ENCODE measurements around the gene CA11. TPM values are rescaled to one million over a fixed set of nuclear protein-coding genes. Genes with fewer than 3 reads are reported as not detected.

Gene CA11
- total RNA-seq, 1 experiment from 2014 or later = 11.8 TPM

GRCh38 chr19:48609571-48610108 is 36.3 kb downstream of the CA11 start:
- Histone ChIP-seq H3K4me1 (no peaks in the 10 kb centered on the region), H3K36me3 (peaks cover 7% of the 10 kb centered on the region; the same call in 1 of the 2 replicates), H3K27me3 (no peaks in the 10 kb centered on the region), H3K27ac (no peak overlapping the region), H3K4me3 (no peak overlapping the region), H3K9me3 (replicated peaks) (no peaks in the 10 kb centered on the region)
- no peak for DNase-seq

- Histone ChIP-seq H3K4me1 (no peaks in the 10 kb centered on the region), H3K36me3 (0 out of 2 replicates have a peak, but pooled peaks cover 2% of the 10 kb centered on the region), H3K9me3 (replicated peaks) (no peaks in the 10 kb centered on the region), H3K4me3 (no peak overlapping the region), H3K27me3 (no peaks in the 10 kb centered on the region), H3K27ac (no peak overlapping the region)
- peak in 1 of 2 experiments; percentile 55 for DNase-seq
Observed at GRCh38 chr19:48608798-48609263, 37.2 kb downstream of the CA11 start.

GRCh38 chr19:48607359-48607755 is 38.6 kb downstream of the CA11 start:
- H3K27me3 ChIP-seq = no peaks in the 10 kb centered on the region

GRCh38 chr19:48606463-48607358 is 39.3 kb downstream of the CA11 start, which contains the start of gene SPACA4:
Gene SPACA4, plus strand, starts transcription at chr19:48606742. Its CDS starts 237 bp downstream, at chr19:48606979.
- no peaks in the 10 kb centered on the region for H3K4me1 ChIP-seq
- H3K4me3 ChIP-seq = no peak within 1 kb of the TSS
- H3K36me3 ChIP-seq = no peaks in the 10 kb centered on the region
- H3K9me3 ChIP-seq (replicated peaks) = no peaks in the 10 kb centered on the region
- no peaks in the 10 kb centered on the region for H3K27me3 ChIP-seq
- no peak within 1 kb of the TSS for H3K27ac ChIP-seq
- DNase-seq = no peak

More at GRCh38 chr19:48607359-48607755, 38.6 kb downstream of the CA11 start:
- Histone ChIP-seq H3K4me3 (no peak overlapping the region), H3K27ac (no peak overlapping the region), H3K9me3 (replicated peaks) (no peaks in the 10 kb centered on the region), H3K36me3 (no peaks in the 10 kb centered on the region), H3K4me1 (no peaks in the 10 kb centered on the region)
- DNase-seq = no peak

- Histone ChIP-seq H3K27ac (no peak overlapping the region), H3K4me3 (no peak overlapping the region), H3K4me1 (no peaks in the 10 kb centered on the region), H3K9me3 (replicated peaks) (no peaks in the 10 kb centered on the region), H3K27me3 (peaks cover 4% of the 10 kb centered on the region; the same call in 1 of the 2 replicates), H3K36me3 (no peaks in the 10 kb centered on the region)
- no peak for DNase-seq
Observed at GRCh38 chr19:48603850-48604249, 42.1 kb downstream of the CA11 start.

GRCh38 chr19:48603449-48603848 is 42.5 kb downstream of the CA11 start:
- H3K4me3 ChIP-seq = no peak overlapping the region
- H3K9me3 ChIP-seq (replicated peaks) = no peaks in the 10 kb centered on the region
- no peaks in the 10 kb centered on the region for H3K36me3 ChIP-seq

GRCh38 chr19:48603001-48603400 is 43.0 kb downstream of the CA11 start:
- Histone ChIP-seq H3K27me3 (peaks cover 8% of the 10 kb centered on the region; the same call in 1 of the 2 replicates), H3K27ac (no peak overlapping the region), H3K4me3 (no peak overlapping the region), H3K4me1 (no peaks in the 10 kb centered on the region), H3K36me3 (no peaks in the 10 kb centered on the region), H3K9me3 (replicated peaks) (no peaks in the 10 kb centered on the region)
- DNase-seq = no peak

More at GRCh38 chr19:48603449-48603848, 42.5 kb downstream of the CA11 start:
- no peak overlapping the region for H3K27ac ChIP-seq
- H3K27me3 ChIP-seq = peaks cover 8% of the 10 kb centered on the region; the same call in 1 of the 2 replicates
- DNase-seq = no peak
- H3K4me1 ChIP-seq = no peaks in the 10 kb centered on the region

- Histone ChIP-seq H3K4me3 (no peak overlapping the region), H3K4me1 (no peaks in the 10 kb centered on the region)
Observed at GRCh38 chr19:48600679-48601417, 45.1 kb downstream of the CA11 start.

GRCh38 chr19:48598996-48599700 is 46.8 kb downstream of the CA11 start:
- Histone ChIP-seq H3K36me3 (no peaks in the 10 kb centered on the region), H3K27me3 (peaks cover 8% of the 10 kb centered on the region; the same call in 1 of the 2 replicates), H3K4me3 (no peak overlapping the region), H3K9me3 (replicated peaks) (no peaks in the 10 kb centered on the region), H3K27ac (no peak overlapping the region), H3K4me1 (no peaks in the 10 kb centered on the region)
- DNase-seq = no peak

More at GRCh38 chr19:48600679-48601417, 45.1 kb downstream of the CA11 start:
- no peak overlapping the region for H3K27ac ChIP-seq
- H3K27me3 ChIP-seq = peaks cover 8% of the 10 kb centered on the region; the same call in 1 of the 2 replicates
- no peak for DNase-seq
- no peaks in the 10 kb centered on the region for H3K9me3 ChIP-seq (replicated peaks)
- no peaks in the 10 kb centered on the region for H3K36me3 ChIP-seq

GRCh38 chr19:48596679-48597465 is 49.1 kb downstream of the CA11 start:
- H3K36me3 ChIP-seq = no peaks in the 10 kb centered on the region
- peaks cover 8% of the 10 kb centered on the region; the same call in 1 of the 2 replicates for H3K27me3 ChIP-seq
- no peaks in the 10 kb centered on the region for H3K9me3 ChIP-seq (replicated peaks)
- no peak overlapping the region for H3K4me3 ChIP-seq
- DNase-seq = no peak
- no peak overlapping the region for H3K27ac ChIP-seq
- H3K4me1 ChIP-seq = no peaks in the 10 kb centered on the region

GRCh38 chr19:48596237-48596636 is 49.8 kb downstream of the CA11 start:
- no peaks in the 10 kb centered on the region for H3K4me1 ChIP-seq
- no peaks in the 10 kb centered on the region for H3K36me3 ChIP-seq
- no peak overlapping the region for H3K4me3 ChIP-seq
- DNase-seq = no peak
- H3K9me3 ChIP-seq (replicated peaks) = no peaks in the 10 kb centered on the region
- H3K27ac ChIP-seq = no peak overlapping the region
- H3K27me3 ChIP-seq = peaks cover 8% of the 10 kb centered on the region; the same call in 1 of the 2 replicates

GRCh38 chr19:48595833-48596232 is 50.2 kb downstream of the CA11 start:
- Histone ChIP-seq H3K9me3 (replicated peaks) (no peaks in the 10 kb centered on the region), H3K27ac (no peak overlapping the region), H3K4me1 (no peaks in the 10 kb centered on the region), H3K4me3 (no peak overlapping the region), H3K36me3 (no peaks in the 10 kb centered on the region), H3K27me3 (peaks cover 8% of the 10 kb centered on the region; the same call in 1 of the 2 replicates)
- no peak for DNase-seq

GRCh38 chr19:48595171-48595570 is 50.8 kb downstream of the CA11 start:
- H3K36me3 ChIP-seq = no peaks in the 10 kb centered on the region
- no peaks in the 10 kb centered on the region for H3K9me3 ChIP-seq (replicated peaks)
- H3K27ac ChIP-seq = no peak overlapping the region
- H3K27me3 ChIP-seq = peaks cover 8% of the 10 kb centered on the region; the same call in 1 of the 2 replicates
- no peak for DNase-seq
- H3K4me1 ChIP-seq = no peaks in the 10 kb centered on the region
- no peak overlapping the region for H3K4me3 ChIP-seq

All from SJCRH30 (cell line).